H9 (cell line): ENCODE results near the gene TRAF3IP1. TPM values are rescaled to one million over a fixed set of nuclear protein-coding genes. Genes with fewer than 3 reads are reported as not detected.

Experiments used
- DNase-seq: peaks from one replicate; pipeline ENCODE4 v3.0.0-alpha.2; 2017
- H2AFZ ChIP-seq: one replicate; pipeline ENCODE4 v1.6.1; 2013; ENCODE audit warnings: mild to moderate bottlenecking, low read length, control low read depth, moderate library complexity
- H2AK5ac ChIP-seq: 2 replicates; pipeline ENCODE4 v1.6.1; 2013; ENCODE audit warnings: low read length, control low read depth, mixed read lengths; ENCODE audit not compliant: insufficient read length
- H2BK120ac ChIP-seq: one replicate; pipeline ENCODE4 v1.6.1; 2013; ENCODE audit warnings: low read depth, mild to moderate bottlenecking, low read length, control low read depth, inconsistent platforms; ENCODE audit not compliant: poor library complexity, severe bottlenecking
- H2BK12ac ChIP-seq: 2 replicates; pipeline ENCODE4 v1.6.1; 2013; ENCODE audit warnings: low read length, control low read depth, mixed read lengths, low read depth; ENCODE audit not compliant: insufficient read length
- H2BK15ac ChIP-seq: 2 replicates; pipeline ENCODE4 v1.6.1; 2013; ENCODE audit warnings: low read depth, low read length, control low read depth
- H2BK20ac ChIP-seq: one replicate; pipeline ENCODE4 v1.6.1; 2013; ENCODE audit warnings: low read depth, mild to moderate bottlenecking, low read length, control low read depth, inconsistent platforms; ENCODE audit not compliant: poor library complexity, severe bottlenecking
- H2BK5ac ChIP-seq: 2 replicates; pipeline ENCODE4 v1.6.1; 2013; ENCODE audit warnings: low read length, control low read depth, mixed read lengths; ENCODE audit not compliant: insufficient read length
- H3K14ac ChIP-seq: 2 replicates; pipeline ENCODE4 v1.6.1; 2013; ENCODE audit warnings: low read length, control low read depth; ENCODE audit not compliant: insufficient read depth
- H3K18ac ChIP-seq: 2 replicates; pipeline ENCODE4 v1.6.1; 2013; ENCODE audit warnings: low read depth, mild to moderate bottlenecking, mixed read lengths, low read length, control low read depth; ENCODE audit not compliant: insufficient read length
- H3K23ac ChIP-seq: 2 replicates; pipeline ENCODE4 v1.6.1; 2013; ENCODE audit warnings: low read length, control low read depth, mixed read lengths, low read depth; ENCODE audit not compliant: insufficient read length
- H3K23me2 ChIP-seq: 2 replicates; pipeline ENCODE4 v1.6.1; 2013; ENCODE audit warnings: low read depth, mild to moderate bottlenecking, mixed read lengths, low read length, control low read depth; ENCODE audit not compliant: insufficient read length, poor library complexity, severe bottlenecking
- H3K27ac ChIP-seq: 2 replicates; pipeline ENCODE4 v1.5.1; 2013; ENCODE audit warnings: low read length, control low read depth, mixed read lengths, low read depth; ENCODE audit not compliant: insufficient read length
- H3K27me3 ChIP-seq: 2 replicates; pipeline ENCODE4 v1.6.1; 2013; ENCODE audit warnings: low read length, control low read depth, inconsistent platforms; ENCODE audit not compliant: insufficient read depth
- H3K4ac ChIP-seq: 2 replicates; pipeline ENCODE4 v1.6.1; 2013; ENCODE audit warnings: low read depth, mild to moderate bottlenecking, control low read depth, inconsistent platforms, low read length, moderate library complexity
- H3K4me1 ChIP-seq: 2 replicates; pipeline ENCODE4 v1.6.1; 2013; ENCODE audit warnings: low read length, control low read depth, inconsistent platforms; ENCODE audit not compliant: insufficient read depth
- H3K4me2 ChIP-seq: 2 replicates; pipeline ENCODE4 v1.6.1; 2013; ENCODE audit warnings: low read length, control low read depth, mixed read lengths; ENCODE audit not compliant: insufficient read length, insufficient read depth
- H3K56ac ChIP-seq: 2 replicates; pipeline ENCODE4 v1.6.1; 2013; ENCODE audit warnings: low read depth, mild to moderate bottlenecking, mixed read lengths, low read length, control low read depth; ENCODE audit not compliant: insufficient read length
- H3K79me1 ChIP-seq: 2 replicates; pipeline ENCODE4 v1.6.1; 2013; ENCODE audit warnings: low read depth, mild to moderate bottlenecking, moderate library complexity, low read length, control low read depth, inconsistent platforms; ENCODE audit not compliant: insufficient read depth, poor library complexity, severe bottlenecking
- H3K79me2 ChIP-seq: 2 replicates; pipeline ENCODE4 v1.6.1; 2013; ENCODE audit warnings: low read length, control low read depth, inconsistent platforms; ENCODE audit not compliant: insufficient read depth
- H3K9ac ChIP-seq: 2 replicates; pipeline ENCODE4 v1.6.1; 2013; ENCODE audit warnings: low read length, control low read depth, mixed read lengths; ENCODE audit not compliant: insufficient read length; ENCODE audit errors: extremely low read depth
- H3K9me3 ChIP-seq: one replicate; pipeline ENCODE4 v1.6.1; 2013; ENCODE audit warnings: low read depth, low read length, inconsistent platforms; ENCODE audit not compliant: control insufficient read depth
- H3T11ph ChIP-seq: one replicate; pipeline ENCODE4 v1.6.1; 2013; ENCODE audit warnings: mild to moderate bottlenecking, low read length, control low read depth, inconsistent platforms
- H4K20me1 ChIP-seq: one replicate; pipeline ENCODE4 v1.6.1; 2013; ENCODE audit not compliant: control insufficient read depth, insufficient read length, insufficient read depth
- H4K5ac ChIP-seq: 2 replicates; pipeline ENCODE4 v1.6.1; 2013; ENCODE audit warnings: low read depth, mild to moderate bottlenecking, mixed read lengths, low read length, control low read depth; ENCODE audit not compliant: insufficient read length
- H4K8ac ChIP-seq: replicated peaks from 2 replicates; pipeline ENCODE4 v1.6.1; 2013; ENCODE audit warnings: low read length, control low read depth, mixed read lengths, low read depth; ENCODE audit not compliant: insufficient read length
- H4K91ac ChIP-seq: 2 replicates; pipeline ENCODE4 v1.6.1; 2013; ENCODE audit warnings: low read depth, mild to moderate bottlenecking, moderate library complexity, mixed read lengths, low read length, control low read depth; ENCODE audit not compliant: insufficient read length
- H3K27ac Mint-ChIP-seq, 3 experiments: 2 replicates in 2 of 3; 3 replicates in 1 of 3; pipeline ENCODE4 v1.8.0; 2020 to 2021; ENCODE audit warnings: mixed read lengths in 3 of 3, mild to moderate bottlenecking in 1 of 3, moderate library complexity in 1 of 3
- H3K27me3 Mint-ChIP-seq: 2 replicates; pipeline ENCODE4 v1.8.0; 2021; ENCODE audit warnings: low read depth, mild to moderate bottlenecking, moderate library complexity, mixed read lengths
- H3K36me3 Mint-ChIP-seq, 3 experiments: 2 replicates in 2 of 3; 3 replicates in 1 of 3; pipeline ENCODE4 v1.8.0; 2020 to 2021; ENCODE audit warnings: low read depth in 3 of 3, mixed read lengths in 3 of 3; ENCODE audit not compliant: insufficient read depth in 1 of 3
- H3K4me1 Mint-ChIP-seq, 2 experiments: 2 replicates each; pipeline ENCODE4 v1.8.0; 2020; ENCODE audit warnings: mixed read lengths in 2 of 2
- H3K4me3 Mint-ChIP-seq, 2 experiments: 2 replicates in 1 of 2; 3 replicates in 1 of 2; pipeline ENCODE4 v1.8.0; 2020 to 2021; ENCODE audit warnings: mild to moderate bottlenecking in 2 of 2, mixed read lengths in 2 of 2, moderate library complexity in 1 of 2
- H3K9me3 Mint-ChIP-seq, 2 experiments: 2 replicates in 1 of 2; 3 replicates in 1 of 2; pipeline ENCODE4 v1.8.0; 2020; ENCODE audit warnings: mild to moderate bottlenecking in 2 of 2, mixed read lengths in 2 of 2, moderate library complexity in 1 of 2
- WGBS: extraction: QIAGEN DNeasy Blood & Tissue Kit; methylation state at CpG from one replicate; pipeline ENCODE4 v1.1.7; 2013; ENCODE audit warnings: missing lambda C conversion rate, low lambda C conversion rate, mixed read lengths; ENCODE audit not compliant: insufficient read length; ENCODE audit errors: extremely low coverage; 5-methylcytosine and 5-hydroxymethylcytosine counted together
- total RNA-seq: library from RNA; stranded (reverse); gene quantifications from 2 replicates; pipeline ENCODE4 v1.2.1, GENCODE V29; 2021
- TF ChIP-seq, protein P1 (sequence below): fragments of 200-600 bp; sonication (generic); conservative IDR thresholded peaks from 3 replicates; pipeline ENCODE4 v1.8.0; 2021; ENCODE audit warnings: antibody characterized with exemption, mild to moderate bottlenecking

Gene TRAF3IP1
- total RNA-seq, 1 experiment from 2014 or later: 16.4 TPM

DNA sequence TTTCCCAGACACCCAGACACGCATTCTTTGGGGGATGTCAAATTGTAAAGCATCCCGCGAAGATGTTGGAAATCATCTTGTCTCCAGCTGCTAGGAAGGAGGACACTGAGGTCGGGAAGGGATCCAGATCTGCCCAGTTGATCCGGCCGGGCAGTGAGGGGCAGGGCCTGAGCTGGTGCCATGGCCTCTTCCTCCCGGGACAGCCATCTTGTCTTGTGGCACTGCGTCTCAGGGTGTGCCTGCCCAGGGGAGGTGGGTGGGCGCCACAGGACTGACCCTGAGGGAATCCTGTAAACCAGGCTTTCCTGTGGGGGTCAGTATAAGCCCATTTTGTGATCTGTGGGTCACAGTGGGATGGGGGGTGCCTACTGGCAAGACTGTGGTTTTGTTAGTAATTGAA, 10.1 kb downstream of the TRAF3IP1 start:
- WGBS: no CpG with 5 or more reads among the region's 9 CpGs
- DNase-seq: no peak

More for the DNA sequence above, 10.1 kb downstream of the TRAF3IP1 start:
- H2BK15ac ChIP-seq: no peak overlapping the region
- no peaks in the 10 kb centered on the region for H3K23me2 ChIP-seq
- H3K4me2 ChIP-seq: no peak overlapping the region
- no peak overlapping the region for H3K14ac ChIP-seq
- Mint-ChIP-seq H3K27me3 (no peaks in the 10 kb centered on the region), H3K4me1 (no peaks in the 10 kb centered on the region), H3K4me3 (no peak overlapping the region), H3K27ac (no peak overlapping the region), H3K36me3 (peaks cover 14 to 43% (median 34%) of the 10 kb centered on the region in 3 experiments), H3K9me3 (peaks cover 0 to 3% of the 10 kb centered on the region in 2 experiments; a peak in 2 of 5 replicates)
- no peaks in the 10 kb centered on the region for H3K79me2 ChIP-seq
- H2BK120ac ChIP-seq: no peak overlapping the region
- H3K79me1 ChIP-seq: no peaks in the 10 kb centered on the region
- H4K5ac ChIP-seq: no peak overlapping the region
- H4K91ac ChIP-seq: no peak overlapping the region
- no peak overlapping the region for H2AFZ ChIP-seq
- no peak overlapping the region for H3T11ph ChIP-seq
- H3K27me3 ChIP-seq: no peaks in the 10 kb centered on the region
- no peak overlapping the region for H3K4ac ChIP-seq
- H2BK20ac ChIP-seq: no peak overlapping the region
- no peak overlapping the region for H3K9ac ChIP-seq
- H3K18ac ChIP-seq: no peak overlapping the region
- H3K9me3 ChIP-seq: no peaks in the 10 kb centered on the region
- no peaks in the 10 kb centered on the region for H4K20me1 ChIP-seq
- H2BK5ac ChIP-seq: no peak overlapping the region
- no peak overlapping the region for H2AK5ac ChIP-seq
- no peaks in the 10 kb centered on the region for H3K4me1 ChIP-seq
- H4K8ac ChIP-seq: no peak overlapping the region
- no peak overlapping the region for H2BK12ac ChIP-seq
- TF ChIP-seq, protein P1, sequence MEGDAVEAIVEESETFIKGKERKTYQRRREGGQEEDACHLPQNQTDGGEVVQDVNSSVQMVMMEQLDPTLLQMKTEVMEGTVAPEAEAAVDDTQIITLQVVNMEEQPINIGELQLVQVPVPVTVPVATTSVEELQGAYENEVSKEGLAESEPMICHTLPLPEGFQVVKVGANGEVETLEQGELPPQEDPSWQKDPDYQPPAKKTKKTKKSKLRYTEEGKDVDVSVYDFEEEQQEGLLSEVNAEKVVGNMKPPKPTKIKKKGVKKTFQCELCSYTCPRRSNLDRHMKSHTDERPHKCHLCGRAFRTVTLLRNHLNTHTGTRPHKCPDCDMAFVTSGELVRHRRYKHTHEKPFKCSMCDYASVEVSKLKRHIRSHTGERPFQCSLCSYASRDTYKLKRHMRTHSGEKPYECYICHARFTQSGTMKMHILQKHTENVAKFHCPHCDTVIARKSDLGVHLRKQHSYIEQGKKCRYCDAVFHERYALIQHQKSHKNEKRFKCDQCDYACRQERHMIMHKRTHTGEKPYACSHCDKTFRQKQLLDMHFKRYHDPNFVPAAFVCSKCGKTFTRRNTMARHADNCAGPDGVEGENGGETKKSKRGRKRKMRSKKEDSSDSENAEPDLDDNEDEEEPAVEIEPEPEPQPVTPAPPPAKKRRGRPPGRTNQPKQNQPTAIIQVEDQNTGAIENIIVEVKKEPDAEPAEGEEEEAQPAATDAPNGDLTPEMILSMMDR: no peak
- no peak overlapping the region for H3K56ac ChIP-seq
- H3K23ac ChIP-seq: no peak overlapping the region
- H3K27ac ChIP-seq: no peak overlapping the region
